IPS-18a (cell line): ENCODE measurements around the gene QSOX2.
A peak's percentile ranks its signal among the peaks of the same experiment; 100 is the strongest.

Experiments
- H3K27ac ChIP-seq: one replicate; pipeline ENCODE4 v1.5.1; 2013; ENCODE audit warnings: low read length
- H3K27me3 ChIP-seq: one replicate; pipeline ENCODE4 v1.6.1; 2013; ENCODE audit warnings: mild to moderate bottlenecking, low read length; ENCODE audit not compliant: control insufficient read depth, insufficient read depth
- H3K36me3 ChIP-seq: one replicate; pipeline ENCODE4 v1.6.1; 2013; ENCODE audit warnings: low read depth, low read length; ENCODE audit not compliant: control insufficient read depth
- H3K4me1 ChIP-seq: one replicate; pipeline ENCODE4 v1.6.1; 2013; ENCODE audit warnings: low read depth, low read length; ENCODE audit not compliant: control insufficient read depth
- H3K4me3 ChIP-seq: one replicate; pipeline ENCODE4 v1.5.1; 2013; ENCODE audit warnings: low read length
- H3K9ac ChIP-seq: one replicate; pipeline ENCODE4 v1.6.1; 2013; ENCODE audit warnings: mild to moderate bottlenecking, low read length, moderate library complexity
- H3K9me3 ChIP-seq: one replicate; pipeline ENCODE4 v1.6.1; 2013; ENCODE audit warnings: low read depth, low read length; ENCODE audit not compliant: control insufficient read depth

QSOX2 gene

DNA sequence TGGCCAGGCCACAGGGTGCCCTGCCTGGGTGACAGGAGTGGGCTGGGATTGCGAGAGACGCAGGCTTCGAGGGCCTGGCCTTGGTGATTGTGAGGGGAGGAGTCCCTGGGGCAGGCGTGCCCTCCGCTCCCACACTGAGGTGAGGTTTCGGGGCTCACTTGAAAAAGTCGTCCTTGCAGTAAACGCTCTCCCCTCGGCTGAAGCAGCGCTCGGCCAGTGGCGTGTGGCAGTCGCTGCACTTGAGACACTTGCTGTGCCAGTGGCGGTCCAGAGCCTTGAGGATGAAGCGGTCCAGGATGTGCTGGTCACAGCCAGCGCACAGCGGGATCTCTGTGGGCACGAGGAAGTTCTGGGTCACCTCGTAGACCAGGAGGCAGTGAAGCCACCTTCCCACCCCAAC, 45.2 kb downstream of the QSOX2 start:
- Histone ChIP-seq H3K27me3 (peaks cover 100% of the 10 kb centered on the region), H3K4me1 (peaks cover 11% of the 10 kb centered on the region), H3K4me3 (no peak overlapping the region)

DNA sequence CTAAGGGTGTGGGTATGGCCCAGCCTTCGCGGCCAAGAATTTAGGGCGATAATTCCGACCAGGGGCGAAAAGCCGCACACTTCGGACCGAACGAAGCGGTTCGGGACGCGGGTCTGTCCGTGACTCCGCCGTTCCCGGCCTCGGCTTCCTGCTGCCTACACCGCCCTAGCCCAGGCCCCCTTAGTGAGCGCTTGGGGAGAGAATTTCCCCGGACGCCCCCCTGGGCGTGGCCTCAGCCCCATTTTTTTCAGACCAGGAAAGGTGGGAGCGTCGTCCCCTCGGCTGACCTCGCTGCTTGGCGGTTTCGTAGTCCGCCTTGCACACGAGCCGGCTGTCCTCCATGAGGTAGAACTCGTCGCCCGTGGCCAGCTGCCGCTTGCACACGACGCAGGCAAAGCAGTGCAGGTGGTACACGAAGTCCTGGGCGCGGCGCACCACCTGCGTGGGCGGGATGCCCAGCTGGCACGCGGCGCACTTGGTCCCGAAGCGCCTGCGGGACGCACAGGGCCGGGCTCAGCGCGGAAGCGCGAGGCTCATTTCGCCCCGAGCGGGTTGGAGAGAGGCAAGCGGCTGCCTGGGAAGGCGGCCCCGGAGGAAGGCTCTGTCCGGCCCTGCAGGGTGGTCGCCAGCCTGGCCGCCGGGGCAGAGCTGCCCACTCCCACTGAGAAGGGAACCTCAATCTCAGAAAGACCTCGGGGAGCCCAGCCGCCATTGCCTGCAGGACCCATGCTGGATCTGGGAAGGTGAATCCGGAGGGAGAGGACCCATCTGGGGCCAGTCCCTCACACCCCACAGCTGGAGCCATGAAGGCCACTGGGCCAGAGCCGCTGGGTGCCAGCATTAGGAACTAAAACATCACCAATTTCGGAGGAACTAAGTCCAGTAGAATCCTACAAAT, 46.0 kb downstream of the QSOX2 start:
- Histone ChIP-seq H3K4me3 (no peak overlapping the region), H3K36me3 (no peaks in the 10 kb centered on the region), H3K27me3 (peaks cover 100% of the 10 kb centered on the region)

More for the DNA sequence above, 45.2 kb downstream of the QSOX2 start:
- no peak overlapping the region for H3K27ac ChIP-seq
- H3K36me3 ChIP-seq: no peaks in the 10 kb centered on the region
- H3K9ac ChIP-seq: no peak overlapping the region
- H3K9me3 ChIP-seq: no peaks in the 10 kb centered on the region

DNA sequence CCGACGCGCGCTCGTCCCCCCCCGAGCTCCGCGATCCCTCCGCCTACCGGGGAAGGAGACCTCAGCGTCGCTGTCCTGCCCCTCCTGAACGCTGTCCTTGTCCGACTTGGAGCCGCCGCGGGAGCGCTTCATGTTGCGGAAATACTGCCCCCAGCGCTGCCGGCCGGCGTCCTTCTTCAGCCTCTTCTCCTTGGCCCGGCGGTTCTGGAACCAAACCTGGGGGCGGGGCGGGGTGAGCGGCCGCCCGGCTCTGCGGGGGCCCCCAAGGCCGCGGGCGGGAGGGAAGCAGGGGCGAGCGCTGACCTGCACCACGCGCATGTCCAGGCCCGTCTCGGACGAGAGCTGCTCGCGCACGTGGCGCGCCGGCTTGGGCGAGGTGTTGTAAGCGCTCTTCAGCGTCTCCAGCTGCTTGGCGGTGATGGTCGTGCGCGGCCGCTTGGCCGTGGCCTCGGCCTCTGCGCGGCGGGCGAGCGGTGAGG, 47.0 kb downstream of the QSOX2 start:
- Histone ChIP-seq H3K4me3 (peak overlapping the region; percentile 6), H3K27ac (no peak overlapping the region), H3K9me3 (no peaks in the 10 kb centered on the region), H3K9ac (no peak overlapping the region), H3K27me3 (peaks cover 100% of the 10 kb centered on the region), H3K36me3 (no peaks in the 10 kb centered on the region), H3K4me1 (peaks cover 11% of the 10 kb centered on the region)

More for the DNA sequence above, 46.0 kb downstream of the QSOX2 start:
- no peaks in the 10 kb centered on the region for H3K9me3 ChIP-seq
- no peak overlapping the region for H3K9ac ChIP-seq
- H3K27ac ChIP-seq: no peak overlapping the region
- peaks cover 11% of the 10 kb centered on the region for H3K4me1 ChIP-seq

GRCh38 chr9:136197930-136198604, 47.5 kb downstream of the QSOX2 start:
- H3K9ac ChIP-seq: no peak overlapping the region
- H3K27me3 ChIP-seq: peaks cover 100% of the 10 kb centered on the region
- H3K4me3 ChIP-seq: peak overlapping the region; percentile 6
- H3K4me1 ChIP-seq: peaks cover 11% of the 10 kb centered on the region
- H3K9me3 ChIP-seq: no peaks in the 10 kb centered on the region
- no peak overlapping the region for H3K27ac ChIP-seq
- no peaks in the 10 kb centered on the region for H3K36me3 ChIP-seq

GRCh38 chr9:136197084-136197875, 48.3 kb downstream of the QSOX2 start:
- Histone ChIP-seq H3K36me3 (no peaks in the 10 kb centered on the region), H3K9ac (no peak overlapping the region), H3K4me1 (peaks cover 14% of the 10 kb centered on the region), H3K4me3 (peak overlapping the region; percentile 27), H3K27me3 (peaks cover 100% of the 10 kb centered on the region), H3K9me3 (no peaks in the 10 kb centered on the region), H3K27ac (no peak overlapping the region)

DNA sequence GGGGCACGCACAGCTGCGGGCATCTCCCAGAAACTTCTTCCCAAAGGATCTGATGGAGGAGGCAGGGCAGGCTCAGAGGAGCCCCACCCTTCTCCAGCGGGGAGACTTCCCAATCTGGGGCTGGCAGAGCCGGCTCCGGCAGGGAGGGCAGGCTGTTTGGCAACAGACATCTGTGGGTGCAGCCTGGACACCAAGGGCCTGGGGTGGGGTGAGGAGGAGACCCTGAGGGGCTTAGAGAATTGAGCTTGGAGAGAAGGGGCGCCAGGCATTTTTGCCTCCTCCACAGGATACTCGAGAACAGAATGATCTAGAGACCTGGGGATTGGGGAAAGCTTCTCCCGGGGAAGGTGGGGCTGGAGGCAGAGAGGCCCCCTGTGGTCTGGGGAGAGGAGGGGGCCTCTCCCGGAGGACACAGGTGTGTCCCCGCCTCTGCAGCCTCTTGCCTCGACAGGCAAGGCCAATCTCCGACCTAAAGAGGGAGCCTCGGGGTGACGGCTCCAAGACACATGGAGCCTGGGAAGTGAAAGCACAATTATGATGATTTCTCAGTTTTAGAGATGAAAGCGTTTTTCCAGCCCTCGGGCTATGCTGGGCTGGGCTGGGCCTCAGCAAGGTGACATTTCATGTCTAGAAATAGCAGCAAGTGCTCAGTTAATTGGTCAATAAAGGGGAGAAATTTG, 49.1 kb downstream of the QSOX2 start:
- H3K4me1 ChIP-seq: peaks cover 15% of the 10 kb centered on the region
- H3K27me3 ChIP-seq: peaks cover 100% of the 10 kb centered on the region
- no peak overlapping the region for H3K27ac ChIP-seq
- no peaks in the 10 kb centered on the region for H3K9me3 ChIP-seq
- H3K9ac ChIP-seq: no peak overlapping the region
- H3K4me3 ChIP-seq: peak overlapping the region; percentile 27
- H3K36me3 ChIP-seq: no peaks in the 10 kb centered on the region

DNA sequence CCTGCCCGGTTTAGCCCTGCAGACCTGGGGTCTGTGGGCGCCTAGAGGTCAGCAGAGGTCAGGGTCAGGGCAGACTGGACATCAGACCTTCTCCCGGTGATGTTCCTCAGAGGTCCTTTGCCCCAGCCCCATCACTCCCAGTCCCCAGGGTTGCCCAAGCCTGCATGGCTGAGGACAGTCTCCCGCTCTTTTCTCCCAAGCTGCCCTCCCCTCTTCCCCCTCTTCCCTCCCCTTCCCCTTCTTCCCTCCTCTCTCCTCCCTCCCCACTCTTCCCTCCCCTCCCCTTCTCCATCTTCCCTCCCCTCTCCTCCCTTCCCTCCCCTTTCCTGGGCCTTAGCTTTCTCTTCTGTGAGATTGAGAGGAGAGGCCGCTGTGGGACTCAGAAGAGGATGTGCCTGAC, 51.1 kb downstream of the QSOX2 start:
- H3K9me3 ChIP-seq: no peaks in the 10 kb centered on the region
- no peak overlapping the region for H3K27ac ChIP-seq
- H3K36me3 ChIP-seq: no peaks in the 10 kb centered on the region
- H3K27me3 ChIP-seq: peaks cover 99% of the 10 kb centered on the region
- no peak overlapping the region for H3K9ac ChIP-seq
- peaks cover 15% of the 10 kb centered on the region for H3K4me1 ChIP-seq
- no peak overlapping the region for H3K4me3 ChIP-seq

- Histone ChIP-seq H3K36me3 (no peaks in the 10 kb centered on the region), H3K9ac (no peak overlapping the region), H3K27me3 (peaks cover 95% of the 10 kb centered on the region), H3K27ac (no peak overlapping the region), H3K4me3 (no peak overlapping the region), H3K9me3 (no peaks in the 10 kb centered on the region), H3K4me1 (peaks cover 15% of the 10 kb centered on the region)
These were observed 51.7 kb downstream of the QSOX2 start for GRCh38 chr9:136193891-136194279.

DNA sequence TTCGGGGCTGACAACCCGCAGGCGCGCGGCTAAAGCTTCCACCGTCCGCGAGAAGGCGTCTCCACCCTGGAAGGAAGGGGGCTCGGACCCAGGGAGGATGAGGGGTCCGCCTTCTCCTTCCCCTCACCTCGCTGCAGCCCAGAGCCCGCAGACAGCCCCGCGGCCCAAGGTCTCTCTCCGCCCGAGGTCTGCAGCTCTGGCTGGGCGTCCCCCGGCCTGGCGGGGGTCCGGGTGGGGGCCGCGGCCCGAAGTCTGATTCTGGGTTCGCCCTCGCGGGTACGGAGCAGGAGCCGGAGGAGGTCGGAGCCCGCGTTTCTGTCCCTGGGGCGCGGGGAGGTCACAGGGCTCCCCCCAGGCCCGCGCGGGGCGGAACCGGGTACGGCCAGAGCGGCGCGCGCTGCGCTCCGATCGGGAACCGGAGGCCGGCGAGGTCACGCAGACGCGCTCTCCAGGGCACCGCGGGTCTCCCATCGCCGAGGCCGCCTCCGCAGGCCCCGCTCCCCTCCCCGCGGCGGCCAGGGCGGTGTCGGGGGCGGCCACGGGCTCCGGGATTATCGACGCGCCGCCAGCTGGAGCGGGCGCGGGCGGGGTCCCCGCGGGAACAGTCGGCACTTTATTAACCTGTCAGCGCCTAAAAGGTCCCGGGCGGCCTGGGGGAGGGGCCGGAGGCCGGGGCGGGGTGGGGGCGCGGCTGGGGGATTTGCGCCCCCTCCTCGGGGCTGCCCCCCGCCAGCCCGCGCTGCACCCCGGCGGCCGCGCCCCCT, 52.3 kb downstream of the QSOX2 start:
- Histone ChIP-seq H3K36me3 (no peaks in the 10 kb centered on the region), H3K27ac (no peak overlapping the region), H3K27me3 (peaks cover 89% of the 10 kb centered on the region), H3K4me1 (peaks cover 14% of the 10 kb centered on the region), H3K4me3 (no peak overlapping the region), H3K9me3 (no peaks in the 10 kb centered on the region), H3K9ac (no peak overlapping the region)

GRCh38 chr9:136192289-136193126, 53.1 kb downstream of the QSOX2 start:
- H3K4me1 ChIP-seq: peaks cover 11% of the 10 kb centered on the region
- H3K9ac ChIP-seq: no peak overlapping the region
- H3K27me3 ChIP-seq: peaks cover 81% of the 10 kb centered on the region
- H3K27ac ChIP-seq: no peak overlapping the region
- no peak overlapping the region for H3K4me3 ChIP-seq
- no peaks in the 10 kb centered on the region for H3K9me3 ChIP-seq
- H3K36me3 ChIP-seq: no peaks in the 10 kb centered on the region
